IPS-18c (cell line): ENCODE measurements around the gene U2SURP.

Experiments used
- H3K4me3 ChIP-seq: 2 replicates; pipeline ENCODE4 v1.7.0; 2013; ENCODE audit warnings: low read depth, mild to moderate bottlenecking, low read length, moderate library complexity; ENCODE audit not compliant: insufficient read depth
- H3K9me3 ChIP-seq: one replicate; pipeline ENCODE4 v1.6.1; 2013; ENCODE audit warnings: mild to moderate bottlenecking, low read length, moderate library complexity; ENCODE audit not compliant: control insufficient read depth, insufficient read depth

Gene U2SURP

GRCh38 chr3:143105170-143105569, 103.8 kb downstream of the U2SURP start:
- H3K9me3 ChIP-seq = peaks cover 7% of the 10 kb centered on the region
- H3K4me3 ChIP-seq = no peak overlapping the region

GRCh38 chr3:143109861-143110260, 108.5 kb downstream of the U2SURP start:
- Histone ChIP-seq H3K9me3 (peaks cover 5% of the 10 kb centered on the region), H3K4me3 (no peak overlapping the region)
